Endothelial cell of umbilical vein (primary cell): Measurements from ENCODE around the gene ZKSCAN4. TPM values are rescaled to one million over a fixed set of nuclear protein-coding genes. Genes with fewer than 3 reads are reported as not detected.

ENCODE experiments used
- BruUV-seq: library from RNA; stranded (reverse); fragments of 400-500 nt; replicated peaks from 2 replicates; lab custom pipeline; 2021; lab: Mats Ljungman, UMichigan
- CTCF ChIA-PET: fragments of 300-600, 350-600 bp; sonication (Branson Sonifier 250); formaldehyde crosslinking; loops from one replicate; lab custom pipeline; 2021; ENCODE audit warnings: antibody characterized with exemption, inconsistent platforms; lab: Charles Lee
- POLR2A ChIA-PET: fragments of 300-600, 350-600 bp; sonication (Branson Sonifier 250); formaldehyde crosslinking; loops from one replicate; lab custom pipeline; 2021; ENCODE audit warnings: antibody characterized with exemption, inconsistent platforms; lab: Charles Lee
- DNase-seq: peaks from one replicate; pipeline ENCODE4 v3.0.0-alpha.2; 2011; ENCODE audit warnings: low read depth, low spot score
- FAIRE-seq: peaks from 2 replicates; lab custom pipeline; 2011; peaks lifted over from hg19 to GRCh38; lab: Jason Lieb, UNC
- H2AFZ ChIP-seq: 2 replicates; pipeline ENCODE4 v1.6.0; 2012; ENCODE audit warnings: low read depth, low read length, control low read depth, inconsistent platforms
- H3K27ac ChIP-seq: 2 replicates; pipeline ENCODE4 v1.5.1; 2011; ENCODE audit warnings: low read depth, mild to moderate bottlenecking, control low read depth, low read length, moderate library complexity; ENCODE audit not compliant: insufficient read depth
- H3K27me3 ChIP-seq, 2 experiments: 2 replicates each; pipeline versions ENCODE4 v1.6.0 to v1.6.1; 2011; ENCODE audit warnings: low read length in 2 of 2, mixed read lengths in 1 of 2; ENCODE audit not compliant: control insufficient read depth in 2 of 2, insufficient read depth in 2 of 2
- H3K36me3 ChIP-seq, 2 experiments: 2 replicates in 1 of 2; 3 replicates in 1 of 2; pipeline ENCODE4 v1.5.1; 2011; ENCODE audit warnings: low read length in 2 of 2, mild to moderate bottlenecking in 1 of 2, moderate library complexity in 1 of 2; ENCODE audit not compliant: control insufficient read depth in 2 of 2, insufficient read depth in 2 of 2; ENCODE audit errors: extremely low read depth in 1 of 2
- H3K4me1 ChIP-seq: 3 replicates; pipeline ENCODE4 v1.5.1; 2011; ENCODE audit warnings: mild to moderate bottlenecking, low read length; ENCODE audit not compliant: control insufficient read depth, insufficient read depth; ENCODE audit errors: extremely low read depth
- H3K4me2 ChIP-seq: 2 replicates; pipeline ENCODE4 v1.6.1; 2011; ENCODE audit warnings: low read length, control low read depth, mixed read lengths; ENCODE audit not compliant: insufficient read depth
- H3K4me3 ChIP-seq, 3 experiments: fragments of 200-600 bp in 1 of 3; sonication (generic), shearing (Covaris generic) in 1 of 3; replicated peaks in 1 of 3; 2 replicates each; pipeline ENCODE4 v1.5.1; 2011 to 2016; ENCODE audit warnings: control low read depth in 3 of 3, low read length in 3 of 3, mild to moderate bottlenecking in 2 of 3, inconsistent platforms in 1 of 3, low read depth in 1 of 3, moderate library complexity in 1 of 3; ENCODE audit not compliant: insufficient read depth in 1 of 3
- H3K79me2 ChIP-seq: 2 replicates; pipeline ENCODE4 v1.6.0; 2012; ENCODE audit warnings: low read length, inconsistent platforms; ENCODE audit not compliant: control insufficient read depth, insufficient read depth
- H3K9ac ChIP-seq: replicated peaks from 2 replicates; pipeline ENCODE3; 2011; ENCODE audit warnings: low read length, control low read depth; ENCODE audit not compliant: insufficient read depth; ENCODE audit errors: extremely low read depth
- H3K9me1 ChIP-seq: replicated peaks from 3 replicates; pipeline ENCODE4 v1.6.0; 2011; ENCODE audit warnings: mild to moderate bottlenecking, low read length; ENCODE audit not compliant: control insufficient read depth, insufficient read depth; ENCODE audit errors: extremely low read depth
- H3K9me3 ChIP-seq: replicated peaks from 2 replicates; pipeline ENCODE4 v1.5.1; 2012; ENCODE audit warnings: low read length, inconsistent platforms; ENCODE audit not compliant: control insufficient read depth, insufficient read depth
- H4K20me1 ChIP-seq: replicated peaks from 2 replicates; pipeline ENCODE3; 2011; ENCODE audit warnings: mild to moderate bottlenecking, low read length; ENCODE audit not compliant: control insufficient read depth, insufficient read depth; ENCODE audit errors: extremely low read depth
- CTCF ChIP-seq, 2 donors: IDR thresholded peaks; 1 replicate in 1 of 2; 2 replicates in 1 of 2; pipeline ENCODE4 v1.5.1; 2011; ENCODE audit warnings: low read length in 2 of 2, mild to moderate bottlenecking in 2 of 2, moderate library complexity in 2 of 2, control low read depth in 1 of 2, inconsistent platforms in 1 of 2, low read depth in 1 of 2; ENCODE audit not compliant: insufficient read depth in 1 of 2; ENCODE audit errors: extremely low read depth in 1 of 2
- EZH2 ChIP-seq: IDR thresholded peaks from 2 replicates; pipeline ENCODE4 v1.6.1; 2012; ENCODE audit warnings: borderline replicate concordance, low read depth, mild to moderate bottlenecking, moderate library complexity, low read length, inconsistent platforms; ENCODE audit not compliant: severe bottlenecking
- FOS ChIP-seq: IDR thresholded peaks from 2 replicates; pipeline ENCODE4 v1.6.1; 2011; ENCODE audit warnings: mild to moderate bottlenecking, low read length, moderate library complexity, borderline replicate concordance; ENCODE audit not compliant: insufficient read depth
- GATA2 ChIP-seq: IDR thresholded peaks from 2 replicates; pipeline ENCODE4 v1.7.0; 2011; ENCODE audit warnings: low read depth, mild to moderate bottlenecking, moderate library complexity, mixed read lengths, low read length; ENCODE audit not compliant: insufficient read length, insufficient read depth
- JUN ChIP-seq: IDR thresholded peaks from 2 replicates; pipeline ENCODE4 v1.6.1; 2011; ENCODE audit warnings: borderline replicate concordance, low read depth; ENCODE audit not compliant: insufficient read length, insufficient read depth
- MAX ChIP-seq: IDR thresholded peaks from 2 replicates; pipeline ENCODE4 v1.6.1; 2011; ENCODE audit not compliant: insufficient read depth, insufficient read length
- MYC ChIP-seq: IDR thresholded peaks from one replicate; pipeline ENCODE4 v1.6.1; 2011; ENCODE audit warnings: mild to moderate bottlenecking, low read depth, low read length
- POLR2A ChIP-seq: IDR thresholded peaks from 2 replicates; pipeline ENCODE4 v1.6.1; 2012; ENCODE audit warnings: low read depth, mild to moderate bottlenecking, control low read depth, low read length
- POLR2AphosphoS5 ChIP-seq: IDR thresholded peaks from 2 replicates; pipeline ENCODE4 v1.6.1; 2012; ENCODE audit warnings: low read depth, mild to moderate bottlenecking, control low read depth, low read length, moderate library complexity; ENCODE audit not compliant: insufficient read depth
- dilution Hi-C: fragments of 300-500 bp; cut with MboI; formaldehyde crosslinking; loops from one replicate; pipeline ENCODE4 v1.15.0; 2019; ENCODE audit warnings: low sequenced_read_pairs; ENCODE audit not compliant: extremely low pct_ligation_motif_present
- intact Hi-C: fragments of 100-400 bp; cut with micrococcal nuclease; formaldehyde crosslinking; loops from one replicate; pipeline ENCODE4 v1.10.0; 2022
- polyA plus RNA-seq, 4 experiments: library from polyadenylated mRNA; depleted of rRNA in 3 of 4; stranded (reverse) in 3 of 4; unstranded in 1 of 4; fragments of >200 nt; gene quantifications; 2 replicates each; pipeline versions ENCODE4 v1.2.1 to v1.2.3, GENCODE V29; 2011 to 2012; ENCODE audit warnings: missing spikeins in 1 of 4
- total RNA-seq: library from RNA; stranded (reverse); gene quantifications from 2 replicates; pipeline ENCODE4 v1.2.3, GENCODE V29; 2021

ZKSCAN4 gene
- total and polyA plus RNA-seq, 2 donors (not counting 3 experiments of a cell fraction or from before 2014, with no cell fraction given), result 1.3 to 3.6 TPM

GRCh38 chr6:28245206-28245941 is 6.7 kb downstream of the ZKSCAN4 start:
- H4K20me1 ChIP-seq, result no peaks in the 10 kb centered on the region
- POLR2A ChIA-PET, result no interaction called here
- no peaks in the 10 kb centered on the region for H3K27me3 ChIP-seq
- intact Hi-C loops, result no loop called here
- H3K9ac ChIP-seq, result no peak overlapping the region
- H3K4me3 ChIP-seq, result no peak overlapping the region
- FAIRE-seq (no peak), DNase-seq (no peak)
- TF ChIP-seq FOS (no peak), EZH2 (no peak), CTCF (IDR thresholded peaks at IDR 0.05; ENCODE audit: extremely low read depth in 1 of 2, insufficient read depth in 1 of 2, low read depth in 1 of 2, low read length in 2 of 2) (no peak), JUN (no peak), MYC (no peak), POLR2AphosphoS5 (no peak), GATA2 (no peak), POLR2A (no peak), MAX (no peak)
- H3K4me2 ChIP-seq, result no peak overlapping the region
- no peaks in the 10 kb centered on the region for H3K79me2 ChIP-seq
- no peaks in the 10 kb centered on the region for H3K9me3 ChIP-seq
- peaks cover 0 to 10% of the 10 kb centered on the region in 2 experiments for H3K36me3 ChIP-seq
- H2AFZ ChIP-seq, result no peak overlapping the region
- CTCF ChIA-PET, result interaction anchor here (0.9 kb wide), 1 partner anchor 111 kb away, joined by 3 read pairs; no protein-coding TSS in a partner anchor
- dilution Hi-C loops, result no loop called here
- no peak overlapping the region for H3K27ac ChIP-seq
- H3K9me1 ChIP-seq, result no peaks in the 10 kb centered on the region
- H3K4me1 ChIP-seq, result no peaks in the 10 kb centered on the region
- no TSS peak for BruUV-seq
